GM12874 (cell line): Measurements from ENCODE around the gene CLIP2.

Source experiments
- TF ChIP-seq, protein P1 (sequence below): IDR thresholded peaks from 2 replicates; pipeline ENCODE4 v1.5.1; 2011; ENCODE audit warnings: low read depth, mild to moderate bottlenecking, control low read depth, low read length, moderate library complexity; ENCODE audit not compliant: insufficient read depth

The CLIP2 gene

DNA sequence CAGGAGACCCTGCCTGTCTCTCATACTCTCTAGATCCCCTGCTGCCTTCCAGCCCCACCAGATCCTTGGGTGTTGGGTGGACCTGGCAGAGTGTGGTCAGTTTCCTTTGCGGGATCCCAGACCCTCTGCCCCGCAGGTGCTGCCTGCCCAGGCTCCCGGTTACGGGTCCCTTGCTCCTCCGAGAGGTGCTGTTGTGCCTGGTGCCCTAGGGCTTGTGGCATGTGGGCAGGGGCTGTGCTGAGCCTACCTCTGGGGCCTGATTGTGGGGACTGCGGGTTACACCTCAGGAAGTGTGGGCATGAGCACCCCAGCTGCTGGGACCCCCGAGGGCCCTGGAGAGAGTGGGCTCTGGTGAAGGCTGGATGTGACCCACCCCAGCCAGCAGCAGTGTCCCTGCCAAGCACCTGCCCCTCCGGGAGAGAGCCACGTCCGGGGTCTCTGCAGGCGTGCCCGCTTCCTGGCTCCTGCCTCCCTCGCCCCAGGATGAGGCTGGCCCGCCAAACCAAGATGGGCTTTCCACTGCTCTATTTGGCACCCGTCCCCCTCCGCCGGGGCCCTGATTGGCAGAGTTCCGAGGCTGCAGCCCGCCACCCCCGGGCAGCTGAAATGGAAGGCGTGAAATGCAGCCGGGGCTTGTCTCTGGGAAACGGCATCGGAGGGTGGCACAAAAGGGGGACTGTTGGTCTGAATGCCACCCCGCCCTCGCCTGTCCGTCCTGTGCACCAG, 17.0 kb downstream of the CLIP2 start:
- TF ChIP-seq, protein P1, sequence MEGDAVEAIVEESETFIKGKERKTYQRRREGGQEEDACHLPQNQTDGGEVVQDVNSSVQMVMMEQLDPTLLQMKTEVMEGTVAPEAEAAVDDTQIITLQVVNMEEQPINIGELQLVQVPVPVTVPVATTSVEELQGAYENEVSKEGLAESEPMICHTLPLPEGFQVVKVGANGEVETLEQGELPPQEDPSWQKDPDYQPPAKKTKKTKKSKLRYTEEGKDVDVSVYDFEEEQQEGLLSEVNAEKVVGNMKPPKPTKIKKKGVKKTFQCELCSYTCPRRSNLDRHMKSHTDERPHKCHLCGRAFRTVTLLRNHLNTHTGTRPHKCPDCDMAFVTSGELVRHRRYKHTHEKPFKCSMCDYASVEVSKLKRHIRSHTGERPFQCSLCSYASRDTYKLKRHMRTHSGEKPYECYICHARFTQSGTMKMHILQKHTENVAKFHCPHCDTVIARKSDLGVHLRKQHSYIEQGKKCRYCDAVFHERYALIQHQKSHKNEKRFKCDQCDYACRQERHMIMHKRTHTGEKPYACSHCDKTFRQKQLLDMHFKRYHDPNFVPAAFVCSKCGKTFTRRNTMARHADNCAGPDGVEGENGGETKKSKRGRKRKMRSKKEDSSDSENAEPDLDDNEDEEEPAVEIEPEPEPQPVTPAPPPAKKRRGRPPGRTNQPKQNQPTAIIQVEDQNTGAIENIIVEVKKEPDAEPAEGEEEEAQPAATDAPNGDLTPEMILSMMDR, result no peak

DNA sequence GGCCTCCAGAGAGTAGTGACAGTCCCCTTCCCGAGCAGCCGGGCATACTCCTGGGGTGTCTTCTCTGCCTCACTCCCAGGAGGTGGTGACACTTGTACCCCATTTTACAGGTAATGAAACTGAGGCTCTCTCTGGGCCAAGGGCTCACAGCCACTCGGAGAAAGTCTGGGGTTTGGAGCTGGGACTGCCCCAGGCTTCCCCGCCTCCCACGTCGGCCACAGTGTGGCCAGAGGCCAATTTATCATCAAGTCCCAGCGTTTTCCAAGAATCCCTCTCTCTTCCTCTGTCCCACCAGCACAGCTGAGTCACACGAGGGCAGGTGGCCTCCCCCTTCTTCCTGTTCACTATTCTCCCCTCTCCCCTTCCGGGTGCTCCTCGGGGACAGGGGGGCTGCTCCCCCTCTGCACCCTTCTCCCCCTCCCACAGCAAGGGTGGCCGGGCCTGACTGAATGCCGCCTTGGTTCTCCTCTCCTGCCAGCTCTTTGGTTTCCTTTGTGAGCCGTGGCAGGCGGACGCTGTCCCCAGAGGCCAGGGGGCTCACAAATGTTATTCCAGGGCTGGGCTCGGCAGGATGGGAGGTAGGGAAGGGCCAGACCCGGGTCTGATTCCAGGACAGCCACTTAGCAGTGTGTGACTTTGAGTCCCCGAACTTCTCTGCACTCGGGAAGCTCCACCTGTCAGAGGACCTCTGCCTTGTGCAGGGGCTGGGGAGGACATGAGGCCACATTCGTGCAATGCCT, 17.7 kb downstream of the CLIP2 start:
- TF ChIP-seq, protein P1, result no peak

DNA sequence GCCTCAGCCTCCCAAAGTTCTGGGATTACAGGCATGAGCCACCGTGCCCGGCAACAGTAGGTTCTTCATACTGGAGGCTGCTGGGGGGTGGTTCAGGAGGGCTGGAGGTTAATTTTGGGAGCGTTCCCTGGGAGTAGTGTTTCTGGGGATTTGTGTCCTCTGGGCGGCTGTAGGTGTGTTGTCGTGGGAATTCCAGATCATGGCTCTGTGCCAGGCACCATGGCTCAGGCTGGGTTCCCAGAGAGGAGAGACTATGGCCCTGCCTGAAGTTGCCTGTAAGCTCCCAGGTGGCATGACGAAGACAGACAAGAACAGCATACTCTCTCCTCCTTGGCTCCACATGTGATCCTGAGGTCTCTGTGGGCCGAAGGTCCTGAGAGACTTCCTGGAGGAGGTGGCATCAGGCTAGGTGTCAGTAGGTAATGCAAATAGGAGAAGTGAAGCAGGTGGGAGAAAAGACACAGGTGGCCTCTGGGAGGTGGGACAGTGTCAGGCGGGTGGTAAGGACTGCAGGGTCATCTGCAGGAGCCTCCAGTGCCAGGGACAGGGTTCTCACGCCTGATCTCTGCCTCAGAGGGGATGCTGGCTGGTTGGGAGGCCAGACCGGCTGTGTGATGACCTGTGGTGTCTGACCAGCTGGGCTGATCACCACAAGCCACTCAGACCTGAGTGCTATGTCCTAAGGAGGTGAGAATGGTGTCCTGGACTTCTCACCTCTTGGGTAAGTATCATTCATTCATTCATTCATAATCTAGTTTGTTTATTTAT, 18.7 kb downstream of the CLIP2 start:
- TF ChIP-seq, protein P1, result no peak

DNA sequence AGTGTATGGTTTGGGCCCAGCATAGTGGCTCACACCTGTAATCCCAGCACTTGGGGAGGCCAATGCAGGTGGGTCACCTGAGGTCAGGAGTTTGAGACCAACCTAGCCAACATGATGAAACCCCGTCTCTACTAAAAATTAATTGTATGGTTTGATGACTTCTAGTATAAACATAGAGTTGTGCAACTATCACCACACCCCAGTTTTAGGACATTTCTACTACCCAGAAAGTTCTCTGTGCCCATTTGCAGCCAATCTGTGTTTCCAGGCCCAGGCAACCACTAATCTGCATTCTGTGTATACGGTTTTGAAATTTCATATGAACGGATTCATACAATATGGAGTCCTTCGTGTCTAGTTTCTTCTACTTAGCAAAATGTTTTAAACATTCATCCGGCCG, 20.0 kb downstream of the CLIP2 start:
- TF ChIP-seq, protein P1, result no peak

DNA sequence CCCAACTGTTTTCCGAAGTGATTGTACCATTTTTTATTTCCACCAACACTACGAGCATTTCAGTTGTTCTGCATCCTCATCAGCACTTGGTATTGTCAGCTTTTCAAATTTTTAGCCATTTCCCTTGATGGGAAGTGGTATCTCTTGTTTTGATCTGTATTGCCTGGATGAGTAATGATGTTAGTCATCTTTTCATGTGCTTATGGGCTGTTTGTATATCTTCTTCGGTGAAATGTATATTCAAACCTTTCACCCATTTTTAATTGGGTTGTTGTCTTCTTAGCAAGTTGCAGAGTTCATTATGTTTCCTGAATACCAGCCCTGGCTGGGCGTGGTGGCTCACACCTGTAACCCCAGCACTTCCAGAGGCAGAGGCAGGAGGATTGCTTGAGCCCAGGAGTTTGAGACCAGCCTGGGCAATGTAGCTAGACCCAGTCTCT, 22.1 kb downstream of the CLIP2 start:
- TF ChIP-seq, protein P1, result no peak

DNA sequence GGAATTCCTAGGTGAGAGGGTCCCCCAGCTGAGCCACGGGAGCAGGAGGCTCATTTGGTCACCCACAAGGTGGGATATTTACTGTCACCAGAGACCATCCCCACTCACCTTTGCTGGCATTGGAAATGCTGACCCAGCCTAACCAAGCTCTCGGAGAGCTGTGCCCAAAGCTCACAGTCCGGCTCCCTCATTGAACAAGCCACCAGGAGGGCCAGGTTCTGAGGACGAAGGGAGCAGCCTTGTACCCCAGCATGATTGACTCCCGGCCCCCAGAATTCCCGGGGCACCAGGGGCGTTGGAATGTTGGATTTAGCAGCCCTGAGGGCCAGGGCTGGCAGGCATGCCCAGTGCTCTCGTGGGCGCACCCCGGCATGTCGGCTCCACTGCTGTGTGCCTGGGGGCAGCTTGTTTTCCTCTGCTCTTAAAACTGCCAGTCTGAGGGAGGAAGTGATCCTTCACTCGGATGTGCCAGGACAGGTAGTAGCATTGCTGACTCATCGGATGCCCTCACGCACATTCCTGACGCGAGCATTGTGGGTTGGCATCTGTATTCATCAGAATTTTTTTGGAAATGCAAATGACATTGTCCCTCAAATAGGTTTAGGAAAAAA, 23.3 kb downstream of the CLIP2 start:
- TF ChIP-seq, protein P1, result no peak
